C4-2B (cell line): Measurements from ENCODE around the gene AFF4.

Experiments used
- CTCF ChIP-seq: fragments of 450-650 bp; conservative IDR thresholded peaks from 2 replicates; pipeline ENCODE4 v1.5.1; 2017; ENCODE audit warnings: mild to moderate bottlenecking
- ZFX ChIP-seq: fragments of 450-650 bp; IDR thresholded peaks from 2 replicates; pipeline ENCODE4 v1.6.1; 2017

- TF ChIP-seq CTCF (no peak), ZFX (no peak)
These were observed 132.2 kb downstream of the AFF4 start for GRCh38 chr5:132831095-132831860.
